Muscle layer of colon (tissue), 2 donors: ENCODE results near the gene BAAT.
"Not testable (repeated sequence)": the region's sequence is repeated elsewhere in the genome, so short reads cannot be mapped to it uniquely, and the experiment has no call there.

ENCODE experiments used
- H3K27ac ChIP-seq: one replicate; pipeline ENCODE4 v1.7.0; 2013; ENCODE audit warnings: low read depth, mild to moderate bottlenecking, low read length, moderate library complexity
- H3K27me3 ChIP-seq, 2 donors: one replicate each; pipeline ENCODE4 v1.7.0; 2013; ENCODE audit warnings: low read length in 2 of 2, mild to moderate bottlenecking in 2 of 2; ENCODE audit not compliant: insufficient read depth in 2 of 2, control insufficient read depth in 1 of 2
- H3K36me3 ChIP-seq: one replicate; pipeline ENCODE4 v1.7.0; 2013; ENCODE audit warnings: mild to moderate bottlenecking, low read length; ENCODE audit not compliant: insufficient read depth
- H3K4me1 ChIP-seq: one replicate; pipeline ENCODE4 v1.7.0; 2013; ENCODE audit warnings: mild to moderate bottlenecking, low read length; ENCODE audit not compliant: insufficient read depth
- H3K4me3 ChIP-seq, 2 donors: one replicate each; pipeline ENCODE4 v1.7.0; 2013; ENCODE audit warnings: low read length in 2 of 2, low read depth in 1 of 2, mild to moderate bottlenecking in 1 of 2, moderate library complexity in 1 of 2
- H3K9ac ChIP-seq: one replicate; pipeline ENCODE4 v1.7.0; 2013; ENCODE audit warnings: low read length
- H3K9me3 ChIP-seq: one replicate; pipeline ENCODE4 v1.7.0; 2013; ENCODE audit warnings: mild to moderate bottlenecking, low read length
- donor health status: abdominal sarcoma.
- donor health status: Adenocarcinoma of cecum.

The BAAT gene

GRCh38 chr9:101384873-101385536, at the start of gene BAAT:
BAAT (minus strand) TSS chr9:101385006; CDS start chr9:101371404, 13,602 bp downstream.
- H3K9me3 ChIP-seq, H3K4me3 ChIP-seq, H3K27ac ChIP-seq, H3K27me3 ChIP-seq, H3K4me1 ChIP-seq, H3K36me3 ChIP-seq, H3K9ac ChIP-seq: not testable (repeated sequence)

GRCh38 chr9:101433229-101433628, 48.4 kb upstream of the BAAT start:
- Histone ChIP-seq H3K9me3 (no peaks in the 10 kb centered on the region), H3K27me3 (no peaks in the 10 kb centered on the region), H3K9ac (no peak overlapping the region), H3K36me3 (no peaks in the 10 kb centered on the region), H3K4me3 (no peak overlapping the region), H3K27ac (no peak overlapping the region), H3K4me1 (peaks cover 12% of the 10 kb centered on the region)

GRCh38 chr9:101432740-101433139, 47.9 kb upstream of the BAAT start:
- no peaks in the 10 kb centered on the region for H3K9me3 ChIP-seq
- H3K27me3 ChIP-seq, result no peaks in the 10 kb centered on the region
- H3K36me3 ChIP-seq, result no peaks in the 10 kb centered on the region
- H3K27ac ChIP-seq, result no peak overlapping the region
- H3K4me1 ChIP-seq, result peaks cover 12% of the 10 kb centered on the region
- no peak overlapping the region for H3K4me3 ChIP-seq
- H3K9ac ChIP-seq, result no peak overlapping the region

- H3K27me3 ChIP-seq, result no peaks in the 10 kb centered on the region
- H3K9ac ChIP-seq, result no peak overlapping the region
- no peaks in the 10 kb centered on the region for H3K36me3 ChIP-seq
- H3K4me3 ChIP-seq, result no peak overlapping the region
- no peaks in the 10 kb centered on the region for H3K9me3 ChIP-seq
- no peak overlapping the region for H3K27ac ChIP-seq
- H3K4me1 ChIP-seq, result peaks cover 12% of the 10 kb centered on the region
These were observed 47.4 kb upstream of the BAAT start for GRCh38 chr9:101432171-101432570.

- Histone ChIP-seq H3K9me3 (no peaks in the 10 kb centered on the region), H3K36me3 (no peaks in the 10 kb centered on the region), H3K27me3 (no peaks in the 10 kb centered on the region), H3K9ac (no peak overlapping the region), H3K27ac (no peak overlapping the region), H3K4me1 (peaks cover 6% of the 10 kb centered on the region), H3K4me3 (no peak overlapping the region)
These were observed 44.9 kb upstream of the BAAT start for GRCh38 chr9:101429736-101430135.

- no peak overlapping the region for H3K4me3 ChIP-seq
- H3K9ac ChIP-seq, result no peak overlapping the region
- H3K27ac ChIP-seq, result no peak overlapping the region
- H3K4me1 ChIP-seq, result no peaks in the 10 kb centered on the region
- no peaks in the 10 kb centered on the region for H3K9me3 ChIP-seq
- H3K27me3 ChIP-seq, result no peaks in the 10 kb centered on the region
- H3K36me3 ChIP-seq, result no peaks in the 10 kb centered on the region
These were observed 44.1 kb upstream of the BAAT start for GRCh38 chr9:101428909-101429308.

GRCh38 chr9:101427957-101428655, 43.3 kb upstream of the BAAT start:
- Histone ChIP-seq H3K9me3 (no peaks in the 10 kb centered on the region), H3K36me3 (no peaks in the 10 kb centered on the region)

GRCh38 chr9:101427358-101427757, 42.6 kb upstream of the BAAT start:
- H3K9ac ChIP-seq, result no peak overlapping the region
- no peak overlapping the region for H3K4me3 ChIP-seq
- H3K36me3 ChIP-seq, result no peaks in the 10 kb centered on the region
- no peak overlapping the region for H3K27ac ChIP-seq
- H3K9me3 ChIP-seq, result no peaks in the 10 kb centered on the region
- no peaks in the 10 kb centered on the region for H3K4me1 ChIP-seq
- H3K27me3 ChIP-seq, result no peaks in the 10 kb centered on the region

More at GRCh38 chr9:101427957-101428655, 43.3 kb upstream of the BAAT start:
- no peak overlapping the region for H3K27ac ChIP-seq
- no peaks in the 10 kb centered on the region for H3K27me3 ChIP-seq
- H3K4me1 ChIP-seq, result no peaks in the 10 kb centered on the region
- H3K9ac ChIP-seq, result no peak overlapping the region
- H3K4me3 ChIP-seq, result no peak overlapping the region

GRCh38 chr9:101421653-101422065, 36.9 kb upstream of the BAAT start:
- Histone ChIP-seq H3K27ac (no peak overlapping the region), H3K4me1 (no peaks in the 10 kb centered on the region), H3K27me3 (no peaks in the 10 kb centered on the region), H3K9me3 (no peaks in the 10 kb centered on the region), H3K4me3 (no peak overlapping the region), H3K36me3 (no peaks in the 10 kb centered on the region), H3K9ac (no peak overlapping the region)

GRCh38 chr9:101419863-101420262, 35.1 kb upstream of the BAAT start:
- Histone ChIP-seq H3K27ac (no peak overlapping the region), H3K9me3 (peaks cover 8% of the 10 kb centered on the region), H3K4me1 (no peaks in the 10 kb centered on the region), H3K36me3 (no peaks in the 10 kb centered on the region), H3K9ac (no peak overlapping the region), H3K27me3 (no peaks in the 10 kb centered on the region), H3K4me3 (no peak overlapping the region)

- no peak overlapping the region for H3K4me3 ChIP-seq
- no peaks in the 10 kb centered on the region for H3K27me3 ChIP-seq
- no peaks in the 10 kb centered on the region for H3K4me1 ChIP-seq
- no peak overlapping the region for H3K9ac ChIP-seq
- H3K9me3 ChIP-seq, result peaks cover 16% of the 10 kb centered on the region
- H3K27ac ChIP-seq, result no peak overlapping the region
- H3K36me3 ChIP-seq, result no peaks in the 10 kb centered on the region
These were observed 34.0 kb upstream of the BAAT start for GRCh38 chr9:101418518-101419430.
